Muscle layer of duodenum (tissue), 2 donors: ENCODE data around the gene SLC6A7.
A peak's percentile ranks its signal among the peaks of the same experiment; 100 is the strongest.

Experiments used
- H3K27ac ChIP-seq: one replicate; pipeline ENCODE4 v1.7.0; 2013; ENCODE audit warnings: mild to moderate bottlenecking, low read length
- H3K27me3 ChIP-seq: one replicate; pipeline ENCODE4 v1.7.0; 2013; ENCODE audit warnings: low read depth, mild to moderate bottlenecking, control low read depth, low read length
- H3K36me3 ChIP-seq, 2 donors: one replicate each; pipeline ENCODE4 v1.7.0; 2013; ENCODE audit warnings: low read length in 2 of 2, control low read depth in 1 of 2, mild to moderate bottlenecking in 1 of 2; ENCODE audit not compliant: insufficient read depth in 2 of 2, control insufficient read depth in 1 of 2
- H3K4me1 ChIP-seq, 2 donors: one replicate each; pipeline ENCODE4 v1.7.0; 2013; ENCODE audit warnings: low read length in 2 of 2, mild to moderate bottlenecking in 2 of 2, control low read depth in 1 of 2, moderate library complexity in 1 of 2; ENCODE audit not compliant: insufficient read depth in 2 of 2, control insufficient read depth in 1 of 2
- H3K4me3 ChIP-seq, 2 donors: one replicate each; pipeline ENCODE4 v1.7.0; 2013; ENCODE audit warnings: low read length in 2 of 2, low read depth in 1 of 2, mild to moderate bottlenecking in 1 of 2
- H3K9me3 ChIP-seq, 2 donors: one replicate each; pipeline ENCODE4 v1.7.0; 2013; ENCODE audit warnings: low read length in 2 of 2, control low read depth in 1 of 2, mild to moderate bottlenecking in 1 of 2; ENCODE audit not compliant: control insufficient read depth in 1 of 2
- donor health status: healthy.

The SLC6A7 gene

DNA sequence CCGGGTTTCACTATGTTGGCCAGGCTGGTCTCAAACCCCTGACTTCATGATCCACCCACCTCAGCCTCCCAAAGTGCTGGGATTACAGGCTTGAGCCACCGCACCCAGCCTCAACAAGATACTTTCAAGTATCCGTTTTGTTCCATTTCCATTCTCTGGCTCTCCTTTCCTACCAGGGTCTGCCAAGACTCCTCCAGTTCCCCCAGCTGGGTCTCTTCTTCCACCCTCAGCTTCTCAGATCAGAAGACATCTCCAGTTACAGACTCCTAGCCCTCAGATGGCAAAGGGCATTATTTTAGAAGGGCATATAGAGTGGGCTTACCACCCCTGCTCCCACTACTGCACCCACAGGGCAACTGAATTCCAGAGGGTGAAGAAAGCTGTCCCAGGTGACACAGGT, 32.7 kb upstream of the SLC6A7 start:
- Histone ChIP-seq H3K27ac (no peak overlapping the region), H3K4me1 (peaks cover 0 to 16% of the 10 kb centered on the region in 2 donors), H3K36me3 (no peaks in the 10 kb centered on the region), H3K4me3 (no peak overlapping the region), H3K9me3 (no peaks in the 10 kb centered on the region), H3K27me3 (no peaks in the 10 kb centered on the region)

- no peaks in the 10 kb centered on the region for H3K27me3 ChIP-seq
- H3K36me3 ChIP-seq = no peaks in the 10 kb centered on the region
- peak overlapping the region; percentile 23 for H3K27ac ChIP-seq
- H3K4me3 ChIP-seq = no peak overlapping the region
- peaks cover 0 to 10% of the 10 kb centered on the region in 2 donors for H3K4me1 ChIP-seq
- no peaks in the 10 kb centered on the region for H3K9me3 ChIP-seq
Measured at GRCh38 chr5:150158170-150158949, 31.5 kb upstream of the SLC6A7 start.

GRCh38 chr5:150159031-150159430, 30.8 kb upstream of the SLC6A7 start:
- H3K36me3 ChIP-seq = no peaks in the 10 kb centered on the region
- H3K4me3 ChIP-seq = no peak overlapping the region
- H3K27me3 ChIP-seq = no peaks in the 10 kb centered on the region
- no peak overlapping the region for H3K27ac ChIP-seq
- peaks cover 3 to 10% of the 10 kb centered on the region in 2 donors for H3K4me1 ChIP-seq
- no peaks in the 10 kb centered on the region for H3K9me3 ChIP-seq

GRCh38 chr5:150159741-150160179, 30.1 kb upstream of the SLC6A7 start:
- Histone ChIP-seq H3K9me3 (no peaks in the 10 kb centered on the region), H3K4me1 (peaks cover 3 to 10% of the 10 kb centered on the region in 2 donors), H3K27ac (no peak overlapping the region), H3K4me3 (no peak overlapping the region), H3K27me3 (no peaks in the 10 kb centered on the region), H3K36me3 (no peaks in the 10 kb centered on the region)

DNA sequence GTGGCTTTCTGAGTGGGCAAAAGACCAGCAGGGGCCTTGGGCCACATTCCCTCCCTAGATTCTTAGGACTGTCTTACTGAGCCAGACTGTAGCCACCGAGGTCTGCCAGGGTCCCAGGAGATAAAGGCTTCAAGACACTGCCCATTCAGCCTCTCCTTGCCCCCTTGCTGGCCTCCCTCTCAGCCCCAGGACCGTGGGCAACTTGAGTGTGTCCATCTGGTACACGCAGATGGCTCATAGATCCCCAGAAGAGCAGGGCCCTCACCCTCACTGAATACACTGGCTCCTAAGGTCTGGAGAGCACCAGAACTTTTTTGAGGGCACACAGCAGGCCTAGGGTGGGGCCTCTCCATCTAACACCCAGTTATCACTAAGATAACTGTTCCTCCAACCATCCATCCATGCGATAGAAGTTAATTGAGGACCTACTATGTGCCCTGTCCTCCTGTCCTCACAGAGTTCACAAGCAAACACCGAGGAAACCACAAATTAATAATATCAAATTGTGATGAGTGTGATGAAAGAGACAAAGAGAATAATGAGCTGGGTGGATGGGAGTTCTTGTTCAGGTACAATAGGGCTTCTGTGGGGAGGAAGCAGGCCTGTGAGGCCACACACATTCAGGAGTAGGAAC, 29.3 kb upstream of the SLC6A7 start:
- Histone ChIP-seq H3K9me3 (no peaks in the 10 kb centered on the region), H3K4me3 (no peak overlapping the region), H3K36me3 (no peaks in the 10 kb centered on the region), H3K27me3 (no peaks in the 10 kb centered on the region), H3K4me1 (peaks cover 3 to 6% of the 10 kb centered on the region in 2 donors), H3K27ac (peak overlapping the region; percentile 51)

GRCh38 chr5:150161242-150162141, 28.4 kb upstream of the SLC6A7 start:
- H3K27ac ChIP-seq = peak overlapping the region; percentile 60
- no peaks in the 10 kb centered on the region for H3K9me3 ChIP-seq
- no peaks in the 10 kb centered on the region for H3K36me3 ChIP-seq
- peaks cover 3 to 6% of the 10 kb centered on the region in 2 donors for H3K4me1 ChIP-seq
- H3K27me3 ChIP-seq = no peaks in the 10 kb centered on the region
- H3K4me3 ChIP-seq = no peak overlapping the region

- peak overlapping the region; percentile 67 for H3K27ac ChIP-seq
- no peaks in the 10 kb centered on the region for H3K27me3 ChIP-seq
- no peaks in the 10 kb centered on the region for H3K36me3 ChIP-seq
- peaks cover 3 to 6% of the 10 kb centered on the region in 2 donors for H3K4me1 ChIP-seq
- no peak overlapping the region for H3K4me3 ChIP-seq
- H3K9me3 ChIP-seq = no peaks in the 10 kb centered on the region
Measured at GRCh38 chr5:150162142-150162513, 27.7 kb upstream of the SLC6A7 start.

DNA sequence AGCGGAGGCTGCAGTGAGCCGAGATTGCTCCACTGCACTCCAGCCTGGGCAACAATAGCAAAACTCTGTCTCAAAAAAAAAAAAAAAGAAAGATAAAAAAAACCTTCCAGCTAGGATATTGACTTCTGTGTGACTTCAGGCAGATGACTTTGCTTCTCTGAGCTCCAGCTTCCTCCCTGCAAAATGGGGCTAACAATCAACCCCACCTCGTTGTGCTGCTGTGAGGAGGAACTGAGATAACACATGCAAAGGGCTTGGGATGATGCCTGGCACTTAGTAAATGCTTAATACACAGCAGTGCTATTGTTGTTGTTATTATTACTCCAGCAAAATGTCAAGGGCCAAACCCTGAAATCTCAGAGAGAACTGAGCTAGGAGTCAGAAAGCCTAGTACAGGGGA, 26.8 kb upstream of the SLC6A7 start:
- Histone ChIP-seq H3K9me3 (no peaks in the 10 kb centered on the region), H3K4me1 (peaks cover 3 to 6% of the 10 kb centered on the region in 2 donors), H3K27me3 (peaks cover 6% of the 10 kb centered on the region), H3K27ac (no peak overlapping the region), H3K4me3 (no peak overlapping the region), H3K36me3 (no peaks in the 10 kb centered on the region)

DNA sequence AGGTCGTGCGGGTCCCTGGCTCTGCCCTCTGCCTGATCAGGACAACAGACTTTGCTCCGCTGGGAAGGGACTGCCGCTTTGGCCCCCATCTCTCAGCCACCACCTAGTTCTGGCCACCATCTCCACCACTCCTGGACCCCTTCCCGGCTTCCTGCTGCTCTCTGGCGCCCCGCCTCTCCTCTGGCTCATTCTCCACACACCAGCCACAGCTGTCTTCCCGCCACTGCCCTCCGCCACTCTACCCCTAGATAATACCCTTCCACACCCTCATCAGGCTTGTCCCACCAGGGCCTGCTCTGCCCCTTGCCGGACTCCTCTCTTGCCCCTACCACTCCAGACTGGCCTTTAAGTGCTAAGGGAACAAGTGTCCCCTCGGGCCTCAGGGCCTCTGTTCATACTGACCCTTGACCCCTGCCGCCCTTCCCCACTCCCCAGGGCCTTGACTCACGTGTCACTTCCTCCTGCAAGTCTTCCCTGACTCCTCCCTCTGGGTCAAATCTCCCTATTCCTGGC, 26.3 kb upstream of the SLC6A7 start:
- Histone ChIP-seq H3K36me3 (no peaks in the 10 kb centered on the region), H3K9me3 (no peaks in the 10 kb centered on the region), H3K27ac (peak overlapping the region; percentile 69), H3K4me3 (no peak overlapping the region), H3K27me3 (peaks cover 6% of the 10 kb centered on the region), H3K4me1 (peaks cover 3 to 4% of the 10 kb centered on the region in 2 donors)

- Histone ChIP-seq H3K27me3 (peaks cover 6% of the 10 kb centered on the region), H3K27ac (peak overlapping the region; percentile 73), H3K4me1 (peaks cover 0 to 3% of the 10 kb centered on the region in 2 donors), H3K36me3 (no peaks in the 10 kb centered on the region), H3K9me3 (no peaks in the 10 kb centered on the region), H3K4me3 (no peak overlapping the region)
Measured at GRCh38 chr5:150164211-150164980, 25.5 kb upstream of the SLC6A7 start.
